Activated T-cell treated with anti-CD3 and anti-CD28 coated beads, Interleukin-2, amount 50 U/mL, for 4 hours (primary cell): ENCODE measurements around the gene USP43. TPM values are rescaled to one million over a fixed set of nuclear protein-coding genes. Genes with fewer than 3 reads are reported as not detected.

Source experiments
- ATAC-seq, 2 donors: fragments of 200-7000 bp; cut with Tn5 transposase; one replicate each; pipeline ENCODE4 v1.10.0; 2021
- DNase-seq: peaks from one replicate; pipeline ENCODE4 v3.0.0-alpha.2; 2020
- H3K27me3 Mint-ChIP-seq: one replicate; pipeline ENCODE4 v1.8.0; 2021; ENCODE audit warnings: low read depth, mixed read lengths
- H3K36me3 Mint-ChIP-seq: one replicate; pipeline ENCODE4 v1.8.0; 2022; ENCODE audit warnings: mixed read lengths; ENCODE audit not compliant: insufficient read depth
- H3K4me1 Mint-ChIP-seq: one replicate; pipeline ENCODE4 v1.8.0; 2021; ENCODE audit warnings: low read depth, mixed read lengths
- H3K4me3 Mint-ChIP-seq: one replicate; pipeline ENCODE4 v1.8.0; 2021; ENCODE audit warnings: mild to moderate bottlenecking, moderate library complexity, mixed read lengths
- H3K9me3 Mint-ChIP-seq: one replicate; pipeline ENCODE4 v1.8.0; 2021; ENCODE audit warnings: mixed read lengths
- total RNA-seq, 3 donors: library from RNA; stranded (reverse); gene quantifications; one replicate each; pipeline ENCODE4 v1.2.1, GENCODE V29; 2021

The USP43 gene
- total RNA-seq, 3 donors from 2014 or later: 0.14 to 0.18 TPM; not detected in 1

DNA sequence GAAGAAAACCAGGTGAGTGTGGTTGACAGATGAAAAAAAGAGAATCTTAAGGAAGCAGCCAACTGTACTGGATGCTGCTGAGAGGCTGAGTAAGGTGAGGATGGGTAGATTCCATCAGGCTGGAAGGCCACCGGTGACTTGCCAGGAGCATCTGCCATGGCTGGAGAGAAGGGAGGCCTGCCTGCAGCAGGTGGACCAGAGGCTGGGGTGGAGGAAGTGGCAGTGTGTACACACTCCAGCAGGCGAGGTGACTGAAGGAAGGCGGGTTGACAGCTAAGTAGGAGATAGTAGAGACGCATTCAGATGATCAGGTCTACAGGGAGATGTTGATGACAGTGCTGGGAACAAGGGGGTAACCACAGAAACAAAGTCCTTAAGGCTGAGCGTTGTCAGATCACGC, 69.5 kb downstream of the USP43 start:
- H3K9me3 Mint-ChIP-seq: no peaks in the 10 kb centered on the region
- peaks cover 13% of the 10 kb centered on the region for H3K27me3 Mint-ChIP-seq
- H3K4me1 Mint-ChIP-seq: no peaks in the 10 kb centered on the region
- no peak overlapping the region for H3K4me3 Mint-ChIP-seq
- ATAC-seq (no peak), DNase-seq (no peak)
- no peaks in the 10 kb centered on the region for H3K36me3 Mint-ChIP-seq

DNA sequence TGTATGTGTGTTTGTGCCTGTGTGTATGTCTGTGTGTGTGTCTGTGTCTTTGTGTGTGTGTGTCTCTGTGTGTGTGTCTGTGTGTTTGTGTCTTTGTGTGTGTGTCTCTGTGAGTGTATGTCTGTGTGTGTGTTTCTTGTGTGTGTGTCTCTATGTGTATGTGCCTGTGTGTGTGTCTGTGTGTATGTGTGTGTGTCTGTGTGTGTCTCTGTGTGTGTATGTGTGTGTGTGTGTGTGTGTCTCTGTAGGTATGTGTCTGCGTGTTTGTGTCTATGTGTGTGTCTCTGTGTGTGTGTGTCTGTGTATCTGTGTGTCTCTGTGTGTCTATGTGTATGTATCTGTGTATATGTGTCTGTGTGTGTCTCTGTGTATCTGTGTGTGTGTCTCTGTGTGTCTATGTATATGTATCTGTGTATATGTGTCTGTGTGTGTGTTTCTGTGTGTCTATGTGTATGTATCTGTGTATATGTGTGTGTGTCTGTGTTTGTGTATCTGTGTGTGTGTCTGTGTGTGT, 70.2 kb downstream of the USP43 start:
- no peaks in the 10 kb centered on the region for H3K4me1 Mint-ChIP-seq
- no peaks in the 10 kb centered on the region for H3K9me3 Mint-ChIP-seq
- no peaks in the 10 kb centered on the region for H3K36me3 Mint-ChIP-seq
- no peak overlapping the region for H3K4me3 Mint-ChIP-seq
- ATAC-seq: no peak
- no peak for DNase-seq
- peaks cover 9% of the 10 kb centered on the region for H3K27me3 Mint-ChIP-seq

DNA sequence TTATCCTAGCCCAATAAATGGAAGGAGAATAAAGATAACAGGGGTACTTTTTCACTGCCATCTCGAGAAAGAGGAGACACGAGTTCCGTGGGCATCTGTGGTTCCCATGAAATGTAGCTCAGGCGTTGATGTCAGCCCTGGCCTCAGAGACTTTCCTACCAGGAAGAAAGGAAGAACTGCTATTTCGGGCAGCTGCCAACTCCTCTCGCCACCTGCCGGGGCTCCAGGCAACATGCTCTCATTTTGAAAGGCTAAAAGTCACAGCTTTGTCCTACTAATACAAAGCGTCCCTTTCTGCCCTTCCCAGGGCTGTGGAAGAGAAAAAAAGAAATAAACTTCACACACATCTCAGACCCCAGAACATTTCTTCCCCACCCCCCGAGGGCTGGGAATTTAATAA, 80.3 kb downstream of the USP43 start:
- H3K27me3 Mint-ChIP-seq: peaks cover 5% of the 10 kb centered on the region
- no peak for ATAC-seq
- no peaks in the 10 kb centered on the region for H3K36me3 Mint-ChIP-seq
- no peak overlapping the region for H3K4me3 Mint-ChIP-seq
- no peaks in the 10 kb centered on the region for H3K9me3 Mint-ChIP-seq
- H3K4me1 Mint-ChIP-seq: no peaks in the 10 kb centered on the region
- no peak for DNase-seq

DNA sequence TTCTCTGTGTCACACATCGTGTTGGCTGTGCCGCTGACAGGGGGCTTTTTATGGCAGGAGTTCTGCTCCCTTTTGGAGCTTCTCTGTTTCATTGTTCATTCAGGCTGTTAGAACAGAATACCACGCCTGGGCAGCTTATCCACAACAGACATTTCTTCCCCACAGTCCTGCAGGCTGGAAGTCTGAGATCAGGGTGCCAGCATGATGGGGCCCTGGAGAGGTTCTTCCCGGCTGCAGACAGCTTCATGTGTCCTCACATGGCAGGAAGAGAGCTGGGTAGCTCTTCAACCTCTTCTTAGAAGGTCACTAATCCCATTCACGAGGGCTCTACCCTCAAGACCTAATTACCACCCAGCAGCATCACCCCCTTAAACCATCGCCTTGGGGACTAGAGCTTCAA, 81.0 kb downstream of the USP43 start:
- Mint-ChIP-seq H3K36me3 (no peaks in the 10 kb centered on the region), H3K4me3 (no peak overlapping the region), H3K9me3 (no peaks in the 10 kb centered on the region), H3K4me1 (no peaks in the 10 kb centered on the region), H3K27me3 (peaks cover 5% of the 10 kb centered on the region)
- DNase-seq (no peak), ATAC-seq (no peak)

DNA sequence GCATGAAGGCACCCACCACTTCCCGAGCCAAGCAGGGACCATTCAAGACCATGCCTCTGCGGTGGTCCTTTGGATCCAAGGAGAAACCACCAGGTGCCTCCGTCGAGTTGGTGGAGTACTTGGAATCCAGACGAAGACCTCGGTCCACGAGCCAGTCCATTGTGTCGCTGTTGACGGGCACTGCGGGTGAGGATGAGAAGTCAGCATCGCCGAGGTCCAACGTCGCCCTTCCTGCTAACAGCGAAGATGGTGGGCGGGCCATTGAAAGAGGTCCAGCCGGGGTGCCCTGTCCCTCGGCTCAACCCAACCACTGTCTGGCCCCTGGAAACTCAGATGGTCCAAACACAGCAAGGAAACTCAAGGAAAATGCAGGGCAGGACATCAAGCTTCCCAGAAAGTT, 82.7 kb downstream of the USP43 start:
- H3K4me3 Mint-ChIP-seq: no peak overlapping the region
- no peaks in the 10 kb centered on the region for H3K9me3 Mint-ChIP-seq
- H3K36me3 Mint-ChIP-seq: no peaks in the 10 kb centered on the region
- no peak for DNase-seq
- peaks cover 5% of the 10 kb centered on the region for H3K27me3 Mint-ChIP-seq
- no peaks in the 10 kb centered on the region for H3K4me1 Mint-ChIP-seq
- no peak for ATAC-seq

DNA sequence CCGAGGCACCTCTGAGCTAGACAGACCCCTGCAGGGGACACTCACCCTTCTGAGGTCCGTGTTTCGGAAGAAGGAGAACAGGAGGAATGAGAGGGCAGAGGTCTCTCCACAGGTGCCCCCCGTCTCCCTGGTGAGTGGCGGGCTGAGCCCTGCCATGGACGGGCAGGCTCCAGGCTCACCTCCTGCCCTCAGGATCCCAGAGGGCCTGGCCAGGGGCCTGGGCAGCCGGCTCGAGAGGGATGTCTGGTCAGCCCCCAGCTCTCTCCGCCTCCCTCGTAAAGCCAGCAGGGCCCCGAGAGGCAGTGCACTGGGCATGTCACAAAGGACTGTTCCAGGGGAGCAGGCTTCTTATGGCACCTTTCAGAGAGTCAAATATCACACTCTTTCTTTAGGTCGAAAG, 83.2 kb downstream of the USP43 start:
- no peak overlapping the region for H3K4me3 Mint-ChIP-seq
- no peaks in the 10 kb centered on the region for H3K9me3 Mint-ChIP-seq
- no peaks in the 10 kb centered on the region for H3K36me3 Mint-ChIP-seq
- no peak for ATAC-seq
- H3K27me3 Mint-ChIP-seq: peaks cover 5% of the 10 kb centered on the region
- no peak for DNase-seq
- no peaks in the 10 kb centered on the region for H3K4me1 Mint-ChIP-seq

DNA sequence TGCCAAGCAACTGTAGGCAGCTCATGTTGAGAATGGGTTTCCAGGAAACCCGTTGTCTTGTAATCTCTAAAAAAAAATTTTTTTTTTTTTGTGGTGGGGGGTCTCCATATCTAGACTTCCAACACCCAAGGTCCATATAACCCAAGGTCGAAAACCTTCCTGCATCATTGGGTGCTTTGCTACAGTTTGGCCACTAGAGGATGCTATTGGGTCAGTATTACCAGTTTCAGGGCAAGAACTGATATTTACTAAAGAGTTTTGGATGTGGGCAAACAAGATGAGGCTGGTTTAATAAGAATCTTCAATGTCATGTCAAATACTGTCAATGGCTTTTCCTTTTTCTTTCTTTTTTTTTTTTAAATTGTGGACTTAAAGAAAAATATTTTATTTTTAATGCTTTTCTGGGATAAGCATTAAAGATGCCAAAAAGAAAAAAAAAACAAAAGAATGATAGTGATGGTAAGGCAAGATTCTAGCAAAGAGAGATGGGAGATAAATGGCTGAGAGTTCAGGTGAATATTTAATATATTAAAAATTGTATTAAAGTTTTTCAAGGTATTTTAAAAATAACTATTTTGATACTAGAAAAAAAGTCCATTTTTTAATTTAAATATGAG, 83.8 kb downstream of the USP43 start:
- ATAC-seq (peak in 1 of 2 donors; percentile 43), DNase-seq (no peak)
- Mint-ChIP-seq H3K4me1 (no peaks in the 10 kb centered on the region), H3K4me3 (no peak overlapping the region), H3K9me3 (no peaks in the 10 kb centered on the region), H3K36me3 (no peaks in the 10 kb centered on the region), H3K27me3 (peaks cover 3% of the 10 kb centered on the region)

DNA sequence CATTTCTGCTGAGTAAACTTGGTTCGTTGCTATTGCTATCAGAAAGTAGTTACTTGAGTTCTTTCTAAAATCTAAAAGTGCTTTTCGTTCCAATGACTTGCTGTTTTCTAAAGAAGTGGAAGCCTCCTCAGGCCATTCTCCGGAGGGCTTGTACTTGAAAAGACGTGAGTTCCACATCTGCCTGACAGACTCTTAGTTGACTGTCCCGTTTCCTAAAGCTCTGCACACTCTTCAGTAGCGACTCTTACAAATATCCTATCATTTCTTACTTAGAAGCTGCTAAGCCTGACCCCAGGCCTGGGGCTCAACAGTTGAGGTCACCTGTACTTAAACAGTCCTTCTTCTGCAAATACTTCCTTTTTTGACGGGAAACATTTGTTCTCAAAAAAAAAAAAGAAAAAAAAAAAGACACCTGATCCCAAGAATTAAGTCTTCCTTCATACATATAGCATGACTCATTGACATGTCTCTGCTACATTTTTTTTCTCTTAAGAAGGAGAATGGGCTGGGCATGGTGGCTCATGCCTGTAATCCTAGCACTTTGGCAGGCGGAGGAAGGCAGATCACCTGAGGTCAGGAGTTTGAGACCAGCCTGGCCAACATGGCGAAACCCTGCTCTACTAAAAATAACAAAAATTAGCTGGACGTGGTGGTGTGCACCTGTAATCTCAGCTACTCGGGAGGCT, 84.6 kb downstream of the USP43 start:
- Mint-ChIP-seq H3K4me3 (no peak overlapping the region), H3K4me1 (no peaks in the 10 kb centered on the region), H3K36me3 (no peaks in the 10 kb centered on the region), H3K9me3 (no peaks in the 10 kb centered on the region), H3K27me3 (peaks cover 3% of the 10 kb centered on the region)
- DNase-seq (no peak), ATAC-seq (no peak)

DNA sequence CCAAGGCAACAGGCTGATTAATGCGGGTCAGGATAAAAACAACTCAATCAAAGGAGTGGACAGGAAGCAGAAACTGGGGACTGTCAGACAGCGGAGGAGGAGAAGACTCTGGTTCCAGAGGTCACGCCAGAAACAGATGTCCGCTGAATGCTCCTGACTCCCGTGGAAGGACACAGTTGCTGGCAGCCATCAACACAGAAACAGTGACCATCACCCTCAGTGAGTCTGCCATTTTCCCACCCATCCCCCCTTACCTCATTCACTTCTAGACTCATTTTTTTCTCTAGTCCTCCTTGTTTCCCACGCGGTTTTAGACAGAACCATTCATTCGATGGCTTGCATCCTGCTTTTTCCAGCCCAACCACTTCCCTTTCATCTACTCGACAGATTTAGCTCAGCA, 105.2 kb downstream of the USP43 start:
- Mint-ChIP-seq H3K4me1 (no peaks in the 10 kb centered on the region), H3K27me3 (peaks cover 40% of the 10 kb centered on the region), H3K36me3 (no peaks in the 10 kb centered on the region), H3K4me3 (no peak overlapping the region), H3K9me3 (no peaks in the 10 kb centered on the region)
- no peak for ATAC-seq
- no peak for DNase-seq

DNA sequence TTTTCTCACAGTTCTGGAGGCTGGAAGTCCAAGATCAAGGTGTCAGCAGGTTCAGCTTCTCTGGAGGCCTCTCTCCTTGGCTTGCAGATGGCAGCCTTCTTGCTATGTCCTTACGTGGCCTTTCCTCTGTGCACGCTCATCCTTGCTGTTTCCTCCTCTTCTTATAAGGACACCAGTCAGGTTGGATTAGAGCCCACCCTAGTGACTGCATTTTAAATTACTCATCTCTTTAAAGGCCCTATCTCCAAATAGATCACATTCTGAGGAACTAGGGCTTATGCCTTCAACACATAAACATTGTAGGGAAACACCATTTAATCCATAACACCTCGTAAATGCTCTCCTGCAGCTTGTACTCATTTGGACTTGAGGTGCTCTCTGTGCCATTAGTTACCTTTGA, 109.8 kb downstream of the USP43 start:
- Mint-ChIP-seq H3K9me3 (no peaks in the 10 kb centered on the region), H3K4me3 (no peak overlapping the region), H3K27me3 (peaks cover 31% of the 10 kb centered on the region), H3K36me3 (no peaks in the 10 kb centered on the region), H3K4me1 (no peaks in the 10 kb centered on the region)
- ATAC-seq (no peak), DNase-seq (no peak)

DNA sequence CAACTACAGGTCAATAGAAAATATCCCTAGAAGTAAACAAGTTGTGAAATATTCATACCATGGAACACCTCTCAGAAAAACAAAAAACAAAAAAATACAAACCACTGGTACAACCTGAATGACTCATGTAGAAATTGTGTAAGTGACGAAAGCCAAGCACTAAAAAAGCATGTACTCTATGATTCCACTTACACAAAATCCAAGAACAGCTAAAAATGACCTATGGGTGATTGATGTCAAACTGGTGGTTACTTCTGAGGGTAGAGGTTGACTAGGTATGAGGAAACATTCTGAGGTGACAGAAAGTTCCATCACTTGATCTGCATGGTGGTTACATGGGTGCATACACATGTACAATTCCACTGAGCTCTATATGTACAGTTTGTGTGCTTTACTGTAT, 114.9 kb downstream of the USP43 start:
- ATAC-seq: no peak
- no peaks in the 10 kb centered on the region for H3K36me3 Mint-ChIP-seq
- peaks cover 16% of the 10 kb centered on the region for H3K27me3 Mint-ChIP-seq

DNA sequence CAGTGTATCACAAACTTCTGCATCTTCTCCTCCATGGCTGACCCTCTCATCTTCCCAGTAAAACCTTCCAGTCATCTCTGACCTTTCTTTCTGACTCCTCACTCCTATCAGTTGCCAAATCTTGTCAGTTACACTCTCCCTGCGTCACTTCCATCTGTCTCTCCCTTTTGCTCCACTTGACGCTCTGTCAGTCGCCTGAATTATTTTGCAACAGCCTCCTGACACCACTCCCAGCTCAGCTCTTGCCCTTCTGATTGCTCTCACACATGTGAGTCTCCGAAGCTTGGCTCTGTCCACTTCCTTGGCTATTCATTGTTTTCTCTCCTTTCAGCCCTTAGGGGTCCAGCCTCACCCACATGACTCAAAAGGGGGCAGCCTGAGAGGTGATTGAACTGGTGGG, 118.3 kb downstream of the USP43 start:
- ATAC-seq: no peak
- H3K4me3 Mint-ChIP-seq: no peak overlapping the region
- no peaks in the 10 kb centered on the region for H3K9me3 Mint-ChIP-seq
- no peaks in the 10 kb centered on the region for H3K36me3 Mint-ChIP-seq
- H3K4me1 Mint-ChIP-seq: no peaks in the 10 kb centered on the region
- H3K27me3 Mint-ChIP-seq: peaks cover 27% of the 10 kb centered on the region
- DNase-seq: no peak

More for the DNA sequence above, 114.9 kb downstream of the USP43 start:
- H3K4me3 Mint-ChIP-seq: no peak overlapping the region
- no peaks in the 10 kb centered on the region for H3K4me1 Mint-ChIP-seq
- no peaks in the 10 kb centered on the region for H3K9me3 Mint-ChIP-seq
- no peak for DNase-seq

DNA sequence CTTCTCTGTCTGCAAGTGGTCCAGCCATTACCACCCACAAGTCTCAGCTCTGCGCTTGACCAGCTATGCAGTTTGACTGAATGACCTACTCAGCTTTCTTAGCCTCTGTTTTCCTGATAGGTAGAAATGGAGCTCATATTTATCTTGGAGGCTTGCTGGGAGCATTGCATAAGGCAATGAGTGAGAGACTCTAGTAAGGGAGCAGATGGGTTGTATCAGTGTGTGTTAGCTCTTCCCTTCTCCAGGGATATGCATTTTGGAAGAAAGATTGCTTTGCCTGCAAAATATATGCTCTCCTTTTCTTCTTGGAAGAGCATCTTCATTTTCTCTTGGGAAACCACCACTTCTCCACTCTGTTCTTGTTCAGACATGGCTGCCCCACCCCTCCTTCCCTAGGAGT, 120.0 kb downstream of the USP43 start:
- no peaks in the 10 kb centered on the region for H3K9me3 Mint-ChIP-seq

DNA sequence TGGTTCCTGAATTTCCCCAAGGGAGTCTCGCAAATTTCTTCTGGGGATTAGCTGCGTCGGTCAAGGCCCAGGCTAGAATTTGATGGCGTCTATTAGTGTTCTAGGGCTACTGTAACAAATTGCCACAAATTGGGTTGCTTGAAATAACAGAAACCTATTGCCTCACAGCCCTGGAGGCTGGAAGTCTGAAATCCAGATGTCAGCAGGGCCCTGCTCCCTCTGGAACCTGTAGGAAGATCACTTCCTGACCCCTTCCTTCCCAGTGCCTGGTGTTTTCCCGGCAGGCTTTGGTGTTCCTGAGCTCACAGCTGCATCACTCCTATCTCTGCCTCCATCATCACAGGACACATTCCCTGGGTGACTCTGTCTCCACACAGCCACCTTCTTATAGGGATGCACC, 121.7 kb downstream of the USP43 start:
- Mint-ChIP-seq H3K27me3 (peaks cover 22% of the 10 kb centered on the region), H3K36me3 (no peaks in the 10 kb centered on the region), H3K4me1 (no peaks in the 10 kb centered on the region), H3K4me3 (no peak overlapping the region), H3K9me3 (no peaks in the 10 kb centered on the region)
- no peak for DNase-seq
- ATAC-seq: no peak

More for the DNA sequence above, 120.0 kb downstream of the USP43 start:
- DNase-seq (no peak), ATAC-seq (no peak)
- Mint-ChIP-seq H3K36me3 (no peaks in the 10 kb centered on the region), H3K4me3 (no peak overlapping the region), H3K27me3 (peaks cover 27% of the 10 kb centered on the region), H3K4me1 (no peaks in the 10 kb centered on the region)

DNA sequence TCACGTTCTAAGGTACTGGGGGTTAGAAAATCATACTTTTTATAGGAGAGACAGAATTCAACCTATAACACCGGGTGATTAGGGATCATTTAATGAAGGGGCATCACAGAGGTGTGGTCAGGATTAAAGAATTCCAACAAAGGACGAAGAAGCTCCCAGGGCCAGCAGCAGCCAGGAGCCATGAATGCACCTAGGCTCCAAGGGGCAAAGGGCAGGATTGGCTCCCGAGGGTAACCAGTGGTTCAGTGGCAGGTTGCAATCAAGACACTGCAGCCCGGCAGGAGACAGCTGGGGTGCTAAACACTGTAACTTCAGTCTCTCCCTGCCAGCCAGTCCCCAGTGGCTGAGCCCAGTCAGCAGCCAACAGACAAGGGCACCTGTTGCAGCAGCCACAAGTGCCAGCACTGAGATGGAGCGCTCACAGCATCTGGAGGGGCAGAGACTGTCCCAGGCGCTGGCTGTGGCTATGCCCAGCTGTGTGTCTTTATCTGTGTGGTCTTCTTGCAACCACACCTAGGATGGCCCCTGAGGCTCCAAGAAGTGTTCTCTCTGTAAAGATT, 122.2 kb downstream of the USP43 start:
- H3K27me3 Mint-ChIP-seq: peaks cover 22% of the 10 kb centered on the region
- no peaks in the 10 kb centered on the region for H3K4me1 Mint-ChIP-seq
- ATAC-seq: no peak
- no peaks in the 10 kb centered on the region for H3K36me3 Mint-ChIP-seq
- H3K4me3 Mint-ChIP-seq: no peak overlapping the region
- no peaks in the 10 kb centered on the region for H3K9me3 Mint-ChIP-seq
- no peak for DNase-seq
